GM06990 (cell line): ENCODE data around the gene DDX42.

Experiments
- DNase-seq: peaks from one replicate; pipeline ENCODE4 v3.0.0-alpha.2; 2011; ENCODE audit not compliant: insufficient read length; ENCODE audit errors: extremely low read depth
- H3K27me3 ChIP-seq: replicated peaks from 2 replicates; pipeline ENCODE4 v1.6.0; 2011; ENCODE audit warnings: low read length; ENCODE audit not compliant: control insufficient read depth, insufficient read depth
- H3K36me3 ChIP-seq: 2 replicates; pipeline ENCODE4 v1.5.1; 2011; ENCODE audit warnings: low read length; ENCODE audit not compliant: control insufficient read depth, insufficient read depth
- H3K4me3 ChIP-seq: replicated peaks from 2 replicates; pipeline ENCODE4 v1.5.1; 2011; ENCODE audit warnings: low read depth, mild to moderate bottlenecking, control low read depth, low read length
- TF ChIP-seq, protein P1 (sequence below): IDR thresholded peaks from 2 replicates; pipeline ENCODE4 v1.5.1; 2011; ENCODE audit warnings: low read length, control low read depth, mild to moderate bottlenecking, inconsistent platforms; ENCODE audit not compliant: insufficient read depth, poor library complexity, severe bottlenecking

The DDX42 gene

GRCh38 chr17:63833026-63833740 is 59.2 kb downstream of the DDX42 start:
- TF ChIP-seq, protein P1, sequence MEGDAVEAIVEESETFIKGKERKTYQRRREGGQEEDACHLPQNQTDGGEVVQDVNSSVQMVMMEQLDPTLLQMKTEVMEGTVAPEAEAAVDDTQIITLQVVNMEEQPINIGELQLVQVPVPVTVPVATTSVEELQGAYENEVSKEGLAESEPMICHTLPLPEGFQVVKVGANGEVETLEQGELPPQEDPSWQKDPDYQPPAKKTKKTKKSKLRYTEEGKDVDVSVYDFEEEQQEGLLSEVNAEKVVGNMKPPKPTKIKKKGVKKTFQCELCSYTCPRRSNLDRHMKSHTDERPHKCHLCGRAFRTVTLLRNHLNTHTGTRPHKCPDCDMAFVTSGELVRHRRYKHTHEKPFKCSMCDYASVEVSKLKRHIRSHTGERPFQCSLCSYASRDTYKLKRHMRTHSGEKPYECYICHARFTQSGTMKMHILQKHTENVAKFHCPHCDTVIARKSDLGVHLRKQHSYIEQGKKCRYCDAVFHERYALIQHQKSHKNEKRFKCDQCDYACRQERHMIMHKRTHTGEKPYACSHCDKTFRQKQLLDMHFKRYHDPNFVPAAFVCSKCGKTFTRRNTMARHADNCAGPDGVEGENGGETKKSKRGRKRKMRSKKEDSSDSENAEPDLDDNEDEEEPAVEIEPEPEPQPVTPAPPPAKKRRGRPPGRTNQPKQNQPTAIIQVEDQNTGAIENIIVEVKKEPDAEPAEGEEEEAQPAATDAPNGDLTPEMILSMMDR: no peak
- no peak overlapping the region for H3K4me3 ChIP-seq
- no peaks in the 10 kb centered on the region for H3K27me3 ChIP-seq
- peaks cover 63% of the 10 kb centered on the region for H3K36me3 ChIP-seq
- DNase-seq: no peak

GRCh38 chr17:63833741-63834373 is 59.9 kb downstream of the DDX42 start:
- Histone ChIP-seq H3K36me3 (peaks cover 63% of the 10 kb centered on the region), H3K27me3 (no peaks in the 10 kb centered on the region), H3K4me3 (no peak overlapping the region)
- DNase-seq: no peak
- TF ChIP-seq, protein P1: no peak

GRCh38 chr17:63834431-63835166 is 60.6 kb downstream of the DDX42 start:
- H3K36me3 ChIP-seq: peaks cover 59% of the 10 kb centered on the region
- TF ChIP-seq, protein P1: peak; percentile 53

GRCh38 chr17:63835167-63835720 is 61.3 kb downstream of the DDX42 start:
- no peak for DNase-seq
- Histone ChIP-seq H3K27me3 (no peaks in the 10 kb centered on the region), H3K36me3 (peaks cover 53% of the 10 kb centered on the region), H3K4me3 (no peak overlapping the region)
- TF ChIP-seq, protein P1: no peak

More at GRCh38 chr17:63834431-63835166, 60.6 kb downstream of the DDX42 start:
- no peak overlapping the region for H3K4me3 ChIP-seq
- no peak for DNase-seq
- H3K27me3 ChIP-seq: no peaks in the 10 kb centered on the region

GRCh38 chr17:63836811-63837210 is 62.8 kb downstream of the DDX42 start:
- H3K27me3 ChIP-seq: no peaks in the 10 kb centered on the region
- no peak for DNase-seq
- peaks cover 39% of the 10 kb centered on the region for H3K36me3 ChIP-seq
- no peak overlapping the region for H3K4me3 ChIP-seq
- TF ChIP-seq, protein P1: no peak
